Measurements from ENCODE around the gene NBPF26. TPM values are rescaled to one million over a fixed set of nuclear protein-coding genes. Genes with fewer than 3 reads are reported as not detected.
"Not testable (repeated sequence)": the region's sequence is repeated elsewhere in the genome, so short reads cannot be mapped to it uniquely, and the experiment has no call there.

Gene NBPF26
- total RNA-seq: 1 to 10 TPM; 6.9 to 8.5 TPM

DNA sequence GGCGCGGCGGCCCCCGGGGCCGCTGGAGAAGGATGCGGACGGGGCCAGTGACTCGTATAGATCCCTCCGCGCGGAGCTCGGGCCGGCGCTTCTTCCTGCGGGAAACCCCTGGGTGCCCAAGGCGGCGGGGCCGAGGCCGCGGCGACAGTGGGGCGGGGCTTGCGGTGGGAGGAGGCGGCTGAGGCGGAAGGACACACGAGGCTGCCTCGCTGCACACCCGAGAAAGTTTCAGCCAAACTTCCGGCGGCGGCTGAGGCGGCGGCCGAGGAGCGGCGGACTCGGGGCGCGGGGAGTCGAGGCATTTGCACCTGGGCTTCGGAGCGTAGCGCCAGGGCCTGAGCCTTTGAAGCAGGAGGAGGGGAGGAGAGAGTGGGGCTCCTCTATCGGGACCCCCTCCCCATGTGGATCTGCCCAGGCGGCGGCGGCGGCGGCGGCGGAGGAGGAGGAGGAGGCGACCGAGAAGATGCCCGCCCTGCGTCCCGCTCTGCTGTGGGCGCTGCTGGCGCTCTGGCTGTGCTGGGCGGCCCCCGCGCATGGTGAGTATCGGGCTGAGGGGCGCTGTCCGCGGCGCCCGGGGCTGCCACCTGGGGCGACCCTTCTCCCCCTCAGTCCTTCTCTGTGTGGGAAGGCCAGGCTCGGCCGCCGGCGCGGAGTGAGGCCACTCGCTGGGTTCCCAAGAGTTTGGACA lies at the start of gene NBPF26:
TSS of gene NBPF26 (plus strand) at position 231 of the 688 bp plus-strand sequence.
- H3K27ac ChIP-seq: peak within 1 kb of the TSS in 1 of 2 donors; percentile 85
- not testable (repeated sequence) for H3K4me1 ChIP-seq; DNase-seq (ENCODE audit: low spot score); H3K36me3 ChIP-seq; H3K9me3 ChIP-seq; H3K27me3 ChIP-seq
- peak within 1 kb of the TSS in 1 of 2 donors; percentile 77 for H3K4me3 ChIP-seq

DNA sequence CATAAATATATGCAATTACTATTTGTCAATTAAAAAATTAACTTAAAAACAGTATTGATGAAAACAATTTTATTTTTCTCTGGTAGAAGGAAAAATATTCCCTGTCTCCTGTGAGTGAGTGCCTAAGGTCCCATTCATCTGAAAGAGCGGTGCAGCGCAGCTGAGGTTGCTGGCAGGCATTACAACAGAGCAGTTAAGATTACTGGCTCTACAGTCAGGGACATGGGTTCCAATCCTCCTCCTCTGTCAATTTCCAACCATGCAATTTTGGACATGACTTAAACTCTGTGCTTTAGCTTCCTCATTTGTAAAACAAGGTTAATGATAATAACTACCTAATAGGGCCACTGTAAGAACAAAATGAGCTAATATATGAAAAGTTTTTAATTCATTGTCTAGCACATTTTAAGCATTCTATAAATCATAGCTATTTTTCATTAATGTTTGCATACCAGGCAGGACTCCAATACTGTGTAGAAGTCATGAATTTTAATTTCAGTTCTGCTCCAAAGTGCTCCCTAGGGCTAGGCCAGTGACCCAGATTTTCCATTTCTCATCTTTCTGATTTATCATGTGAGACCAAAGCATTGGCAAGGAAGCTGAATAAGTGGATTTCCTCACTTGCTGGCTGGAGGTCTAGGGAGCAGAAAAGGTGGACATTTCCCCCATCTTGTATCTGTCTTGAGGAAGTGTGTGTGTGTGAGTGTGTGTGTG lies 43.5 kb upstream of the NBPF26 start:
- DNase-seq (ENCODE audit: low spot score); H3K9me3 ChIP-seq; H3K27ac ChIP-seq; H3K27me3 ChIP-seq; H3K4me1 ChIP-seq; H3K36me3 ChIP-seq; H3K4me3 ChIP-seq: not testable (repeated sequence)

DNA sequence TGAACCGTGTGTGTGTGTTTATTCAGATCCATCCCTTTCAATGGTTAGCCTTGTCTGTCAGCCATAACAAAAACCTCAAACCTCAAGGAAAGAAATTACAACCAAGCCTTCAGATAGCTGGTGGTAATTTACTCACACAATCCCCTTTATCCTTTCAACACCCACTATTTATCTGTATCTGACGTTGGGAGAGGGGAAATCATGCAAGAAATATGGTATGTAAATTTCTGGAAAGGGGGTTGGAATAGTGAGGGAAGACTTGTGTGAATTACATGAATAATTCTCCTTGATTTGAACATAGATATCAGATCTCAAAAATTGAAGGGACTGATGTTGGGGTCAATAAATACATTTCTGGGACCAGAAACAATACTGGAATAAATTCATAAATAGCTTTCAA lies 42.8 kb upstream of the NBPF26 start:
- not testable (repeated sequence) for DNase-seq (ENCODE audit: low spot score); H3K27ac ChIP-seq; H3K9me3 ChIP-seq; H3K27me3 ChIP-seq; H3K36me3 ChIP-seq; H3K4me3 ChIP-seq; H3K4me1 ChIP-seq

DNA sequence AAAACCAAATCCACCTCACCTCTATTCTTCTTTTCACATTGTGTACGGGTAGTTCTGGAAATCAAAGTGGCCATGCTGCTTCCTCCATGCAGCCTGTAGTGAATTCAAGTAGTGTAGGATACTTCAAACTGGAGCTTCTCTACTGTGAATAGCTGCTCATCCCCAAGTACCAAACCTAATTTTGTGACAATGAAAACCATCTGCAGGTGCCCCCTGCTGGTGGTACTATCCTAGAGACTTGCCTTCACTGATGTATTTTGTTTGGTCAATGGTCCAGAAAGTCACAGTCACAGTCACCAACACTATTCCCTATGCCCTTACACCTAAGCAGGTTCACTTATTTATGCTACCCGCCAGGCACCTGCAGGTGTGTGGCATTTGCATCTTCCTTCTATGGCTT lies 39.3 kb upstream of the NBPF26 start:
- DNase-seq (ENCODE audit: low spot score); H3K4me1 ChIP-seq; H3K27ac ChIP-seq; H3K4me3 ChIP-seq; H3K9me3 ChIP-seq; H3K27me3 ChIP-seq; H3K36me3 ChIP-seq: not testable (repeated sequence)

DNA sequence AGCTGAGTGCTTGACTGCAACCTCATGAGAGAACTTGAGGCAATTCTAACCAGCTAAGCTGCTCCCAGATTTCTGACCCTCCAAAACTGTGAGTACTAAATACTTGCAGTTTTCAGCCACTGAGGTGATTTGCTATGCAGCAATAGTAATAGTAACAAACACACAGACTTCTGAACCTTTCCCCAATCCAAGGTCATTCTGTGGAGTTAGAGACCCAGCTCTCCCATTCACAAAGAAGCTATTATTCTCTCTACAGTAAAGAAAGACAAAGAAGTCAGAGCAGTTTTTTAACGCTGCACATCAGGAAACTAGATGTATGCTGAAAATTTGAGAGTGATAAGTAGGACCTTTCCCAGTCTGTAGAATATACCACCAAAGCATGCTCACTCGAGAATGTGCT lies 38.1 kb upstream of the NBPF26 start:
- not testable (repeated sequence) for H3K27ac ChIP-seq; H3K4me1 ChIP-seq; H3K27me3 ChIP-seq; H3K36me3 ChIP-seq; DNase-seq (ENCODE audit: low spot score); H3K9me3 ChIP-seq; H3K4me3 ChIP-seq

DNA sequence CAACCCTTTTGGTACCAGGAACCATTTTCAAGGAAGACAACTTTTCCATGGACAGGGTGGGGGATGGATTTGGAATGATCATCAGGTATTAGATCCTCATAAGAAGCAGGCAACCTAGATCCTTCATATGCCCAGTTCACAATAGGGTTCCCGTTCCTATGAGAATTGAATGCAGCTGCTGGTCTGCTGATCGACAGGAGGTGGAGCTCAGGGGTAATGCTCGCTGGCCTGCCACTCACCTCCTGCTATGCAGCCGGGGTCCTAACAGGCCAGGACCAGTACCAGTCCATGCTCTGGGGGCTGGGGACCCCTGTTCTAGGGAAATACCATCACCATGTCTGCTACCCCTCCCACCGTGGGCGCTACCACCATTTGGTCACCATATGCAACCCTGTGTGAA lies 36.5 kb upstream of the NBPF26 start:
- not testable (repeated sequence) for H3K4me3 ChIP-seq; H3K27me3 ChIP-seq; H3K27ac ChIP-seq; DNase-seq (ENCODE audit: low spot score); H3K9me3 ChIP-seq; H3K4me1 ChIP-seq; H3K36me3 ChIP-seq

DNA sequence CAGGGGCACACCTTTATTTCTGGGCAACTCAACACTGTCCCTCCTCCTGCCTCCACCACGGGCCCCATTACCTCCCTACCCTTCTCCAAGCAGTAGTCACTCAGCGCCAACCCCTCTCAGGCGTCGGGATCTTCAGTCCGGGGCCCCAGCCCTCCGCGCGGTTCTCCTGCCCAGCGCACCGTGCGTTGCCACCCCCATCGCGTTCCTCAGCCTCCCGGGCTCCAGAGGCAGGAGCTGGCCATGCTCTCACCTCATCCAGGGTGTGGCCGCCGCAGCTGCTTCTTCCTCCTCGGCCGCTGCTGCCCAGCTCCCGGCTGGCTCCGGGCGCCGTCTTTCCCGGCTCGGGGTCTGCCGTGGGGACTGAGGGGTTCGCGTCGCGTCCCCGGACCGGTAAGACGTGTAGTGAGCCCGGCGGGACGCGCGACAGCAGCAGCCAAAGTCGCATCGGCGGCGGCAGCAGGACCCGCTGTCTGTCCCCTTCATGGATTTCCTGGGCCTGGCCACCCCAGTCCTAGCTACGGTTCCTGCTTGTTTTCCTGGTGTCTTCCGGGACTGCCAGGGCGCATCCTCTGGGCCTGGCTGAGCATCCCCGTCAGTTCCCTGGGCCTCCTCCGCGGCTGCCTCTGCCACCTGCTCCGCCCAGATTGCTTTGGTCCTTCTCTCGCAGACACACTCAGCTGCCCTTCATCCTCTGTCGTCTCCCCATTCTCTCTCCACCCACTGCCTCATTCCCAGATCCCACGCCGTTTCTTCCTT lies 22.8 kb upstream of the NBPF26 start:
- H3K4me3 ChIP-seq: peak overlapping the region in 1 of 2 donors; percentile 44
- not testable (repeated sequence) for H3K4me1 ChIP-seq; H3K27me3 ChIP-seq; DNase-seq (ENCODE audit: low spot score); H3K9me3 ChIP-seq; H3K27ac ChIP-seq; H3K36me3 ChIP-seq

DNA sequence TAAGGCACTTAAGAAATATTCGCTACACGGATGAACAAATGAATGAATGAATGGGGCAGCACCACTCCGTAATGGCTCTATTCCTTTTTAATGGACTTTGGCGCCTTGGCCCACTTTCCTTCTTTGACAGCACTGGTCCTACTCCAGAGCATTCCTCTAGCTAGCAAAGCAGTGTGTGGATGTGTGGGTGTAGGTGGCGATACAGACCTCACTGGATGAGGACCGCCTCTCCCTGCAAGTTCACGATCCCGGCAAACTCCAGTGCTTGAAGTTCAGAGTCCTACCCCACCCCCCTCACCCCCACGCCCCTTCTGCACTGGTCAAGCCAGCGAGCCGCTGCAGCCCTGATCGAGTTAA lies 409 bp upstream of the NBPF26 start:
- DNase-seq (ENCODE audit: low spot score); H3K9me3 ChIP-seq; H3K27ac ChIP-seq; H3K4me1 ChIP-seq; H3K27me3 ChIP-seq; H3K36me3 ChIP-seq: not testable (repeated sequence)
- H3K4me3 ChIP-seq: peak overlapping the region in 1 of 2 donors; percentile 77

DNA sequence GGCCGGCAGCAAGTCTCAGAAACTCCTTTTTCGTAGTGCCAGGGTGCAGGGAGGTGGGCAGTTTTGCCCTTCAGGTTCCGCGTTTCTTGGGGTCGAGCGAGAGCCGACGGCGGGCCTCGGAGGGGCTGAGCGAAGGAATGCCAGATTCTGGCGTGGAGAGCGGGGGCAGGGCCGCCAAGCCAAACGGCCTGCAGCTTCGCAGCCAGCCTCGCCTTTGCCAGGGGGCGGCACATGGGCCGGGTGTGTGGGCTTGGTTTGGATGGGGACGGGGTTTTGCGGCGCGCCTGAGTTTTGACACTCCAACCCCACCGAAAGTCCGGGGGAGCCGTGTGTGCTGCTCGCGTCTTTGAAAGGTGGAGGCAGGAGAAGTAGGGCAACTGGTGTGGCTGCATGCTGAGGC lies 762 bp downstream of the NBPF26 start:
- not testable (repeated sequence) for H3K9me3 ChIP-seq; H3K36me3 ChIP-seq; DNase-seq (ENCODE audit: low spot score); H3K4me1 ChIP-seq; H3K27me3 ChIP-seq
- peak overlapping the region in 1 of 2 donors; percentile 77 for H3K4me3 ChIP-seq
- peak overlapping the region in 1 of 2 donors; percentile 85 for H3K27ac ChIP-seq

DNA sequence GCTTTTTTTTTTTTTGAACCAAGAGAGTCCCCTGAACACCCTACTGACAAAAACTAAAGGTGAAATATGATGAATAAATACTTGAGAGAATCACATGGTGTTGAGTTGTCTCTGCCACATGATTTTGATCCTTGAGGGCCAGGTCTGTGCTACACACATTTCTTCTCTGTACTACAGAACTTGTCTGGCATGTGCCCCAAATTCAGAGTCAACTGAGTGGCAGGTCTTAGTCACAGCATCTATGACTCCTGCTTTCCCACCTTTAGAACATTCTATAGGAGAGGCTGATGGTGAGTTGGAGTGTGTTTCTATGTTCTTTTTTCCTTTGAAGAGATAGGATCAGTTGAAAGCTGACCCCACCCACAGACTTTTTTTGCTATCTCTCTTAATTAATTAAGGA lies 5.1 kb downstream of the NBPF26 start:
- H3K27me3 ChIP-seq; H3K4me1 ChIP-seq; DNase-seq (ENCODE audit: low spot score); H3K9me3 ChIP-seq; H3K27ac ChIP-seq; H3K4me3 ChIP-seq; H3K36me3 ChIP-seq: not testable (repeated sequence)

DNA sequence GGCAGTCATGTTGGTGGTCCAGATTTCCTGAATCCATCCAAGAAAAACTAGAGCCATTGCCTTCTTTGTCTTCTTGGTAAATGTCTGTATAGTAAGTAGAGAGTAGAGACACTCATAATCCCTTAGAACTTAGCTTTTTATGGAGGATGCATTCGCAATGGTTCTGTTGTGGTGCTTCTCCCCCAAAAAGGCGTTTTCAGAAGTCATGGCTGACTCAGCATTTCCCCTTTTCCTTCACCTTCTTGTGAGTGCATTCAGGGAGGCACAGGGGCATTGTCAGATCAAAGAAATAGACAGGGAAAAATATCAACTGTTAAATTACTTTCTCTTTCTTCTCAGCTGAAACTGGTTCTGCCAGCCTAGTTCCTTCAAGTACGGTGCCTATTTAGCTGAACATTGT lies 45.3 kb downstream of the NBPF26 start:
- H3K4me1 ChIP-seq; H3K27me3 ChIP-seq; H3K36me3 ChIP-seq; H3K9me3 ChIP-seq; H3K27ac ChIP-seq; H3K4me3 ChIP-seq; DNase-seq (ENCODE audit: low spot score): not testable (repeated sequence)

DNA sequence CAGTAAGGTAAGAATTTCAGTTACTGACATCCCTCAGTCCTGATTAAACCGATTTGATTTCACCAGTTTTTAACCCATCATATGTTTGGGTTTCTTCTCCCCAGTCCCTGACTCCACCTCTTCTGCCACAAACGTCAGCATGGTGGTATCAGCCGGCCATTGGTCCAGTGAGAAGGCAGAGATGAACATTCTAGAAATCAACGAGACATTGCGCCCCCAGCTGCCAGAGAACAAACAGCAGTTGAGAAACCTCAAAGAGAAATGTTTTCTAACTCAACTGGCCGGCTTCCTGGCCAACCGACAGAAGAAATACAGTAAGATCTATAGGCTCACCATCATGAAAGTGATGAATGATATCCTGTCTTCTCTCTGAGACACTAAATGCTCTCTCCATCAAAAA lies 81.7 kb downstream of the NBPF26 start:
- not testable (repeated sequence) for H3K4me3 ChIP-seq; H3K27ac ChIP-seq; DNase-seq (ENCODE audit: low spot score); H3K9me3 ChIP-seq; H3K27me3 ChIP-seq; H3K4me1 ChIP-seq; H3K36me3 ChIP-seq
